WI38 (cell line): ENCODE data around the gene GRAPL.
"Not testable (repeated sequence)": the region's sequence is repeated elsewhere in the genome, so short reads cannot be mapped to it uniquely, and the experiment has no call there.

Experiments
- H3K4me3 ChIP-seq: 2 replicates; pipeline ENCODE4 v1.5.1; 2011; ENCODE audit warnings: low read depth, mild to moderate bottlenecking, control low read depth, low read length

GRAPL gene

DNA sequence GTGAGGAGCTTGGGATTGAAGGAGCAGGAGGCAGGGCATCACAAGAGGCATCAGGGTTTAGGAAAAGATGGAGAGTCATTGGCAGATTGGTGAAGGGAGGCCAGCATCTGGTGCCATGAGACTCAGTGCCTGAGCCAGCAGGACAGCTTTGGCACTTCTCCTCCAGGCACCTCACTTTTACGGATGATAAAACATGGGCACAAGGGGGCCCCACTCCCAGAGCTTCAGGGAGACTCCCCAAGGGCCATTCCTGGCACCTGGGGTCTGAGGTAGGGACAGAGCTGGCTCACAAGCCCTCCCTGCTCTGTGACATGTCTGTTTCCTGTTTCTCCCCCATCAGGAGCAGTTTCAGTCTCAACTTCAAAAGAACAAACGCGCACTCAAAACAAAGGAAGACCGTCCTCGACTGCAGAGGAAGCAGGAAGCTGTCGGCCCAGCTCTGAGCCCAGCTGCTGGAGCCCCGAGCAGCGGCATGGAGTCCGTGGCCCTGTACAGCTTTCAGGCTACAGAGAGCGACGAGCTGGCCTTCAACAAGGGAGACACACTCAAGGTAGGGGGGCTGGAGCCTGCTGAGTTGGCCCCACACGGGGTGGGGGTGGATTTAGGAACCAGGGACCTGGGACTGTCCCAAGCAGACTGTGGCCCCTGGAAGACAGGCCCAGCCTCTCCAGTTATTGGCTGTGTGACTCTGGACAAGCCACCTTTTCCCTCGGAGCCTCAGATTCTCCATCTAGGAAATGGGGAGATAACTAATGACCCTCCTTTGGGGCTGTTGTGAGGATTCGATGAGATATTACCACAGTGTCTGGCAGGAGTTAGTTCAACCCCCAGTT, at the start of gene GRAPL:
Gene GRAPL (plus strand): TSS at position 442 of the 833 bp plus-strand sequence. CDS start 31 bp downstream, at position 473.
- not testable (repeated sequence) for H3K4me3 ChIP-seq

DNA sequence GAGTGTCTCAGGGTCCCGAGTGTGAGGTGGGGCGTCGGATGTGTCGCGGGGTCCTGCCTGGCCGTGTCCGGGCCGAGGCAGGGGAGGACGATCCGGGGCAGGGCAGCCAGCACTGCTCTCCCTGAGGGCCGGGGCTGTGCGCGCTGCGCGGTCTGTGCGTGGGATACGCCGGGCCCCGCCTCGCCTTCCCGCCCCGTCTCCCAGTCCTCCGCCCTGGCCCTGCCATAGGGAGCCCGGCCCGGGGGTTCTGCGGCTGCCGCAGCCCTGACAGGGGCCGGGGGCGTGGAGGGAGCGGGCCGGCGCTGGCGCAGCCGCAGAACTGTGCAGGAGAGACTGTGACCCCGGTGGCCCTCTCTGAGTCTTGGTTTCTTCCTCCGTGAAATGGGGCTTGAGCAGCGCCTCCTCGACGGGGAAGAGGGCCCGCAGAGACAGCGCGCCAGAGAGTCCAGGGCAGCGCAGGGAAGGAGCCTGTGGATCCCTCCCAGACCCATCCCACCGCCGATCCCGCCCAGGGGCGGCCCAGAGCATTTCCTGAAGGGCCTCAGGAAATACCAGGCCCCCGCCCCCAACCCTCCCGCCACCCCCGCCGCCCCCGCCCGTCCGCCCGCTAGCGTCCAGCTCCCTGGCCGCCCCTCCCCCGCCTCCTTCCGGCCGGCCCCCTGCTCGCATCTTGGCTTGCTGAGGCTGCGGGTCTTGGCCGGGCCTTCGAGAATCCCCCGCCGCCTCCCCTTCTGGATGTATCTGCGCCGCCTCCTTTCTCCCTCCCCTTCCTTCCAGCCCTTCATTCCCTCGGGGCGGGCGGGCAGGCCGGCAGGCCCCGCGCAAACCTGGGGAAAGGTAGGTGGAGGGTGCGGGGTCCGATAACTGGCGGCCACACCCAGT, 38.3 kb upstream of the GRAPL start:
- H3K4me3 ChIP-seq: not testable (repeated sequence)

DNA sequence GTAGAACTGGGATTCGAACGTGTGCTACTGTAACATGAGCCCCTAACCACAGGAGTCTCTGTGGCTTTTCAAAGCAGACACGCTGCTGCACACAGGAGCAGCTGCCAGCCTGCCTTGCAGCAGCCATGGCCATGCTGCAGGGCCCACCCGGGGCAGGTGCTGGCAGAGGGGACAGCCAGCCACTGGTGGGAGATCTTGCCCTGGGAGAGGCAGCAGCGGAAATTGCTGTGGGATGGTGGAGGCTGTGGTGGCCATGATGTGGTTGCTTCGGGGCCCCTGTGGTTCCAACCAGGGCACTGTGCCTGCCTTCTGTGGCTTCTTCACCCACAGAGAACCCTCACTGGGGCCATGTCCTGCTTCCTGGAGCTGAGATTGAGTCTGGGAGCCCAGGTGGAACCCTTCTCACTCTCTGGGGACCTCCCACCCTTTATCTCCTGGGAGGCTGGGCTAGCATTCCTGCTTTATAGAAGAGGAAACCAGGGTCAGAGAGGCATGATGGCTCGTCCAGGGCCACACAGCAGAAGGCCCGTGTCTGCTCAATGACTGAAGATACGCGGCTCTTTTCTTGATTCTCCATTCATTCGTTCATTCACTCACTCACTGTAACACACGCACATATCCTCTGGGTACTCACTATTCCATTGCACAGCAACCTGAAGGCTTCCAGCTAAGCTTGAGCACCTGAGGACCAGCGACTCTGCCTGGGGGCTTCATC, 37.2 kb upstream of the GRAPL start:
- not testable (repeated sequence) for H3K4me3 ChIP-seq

DNA sequence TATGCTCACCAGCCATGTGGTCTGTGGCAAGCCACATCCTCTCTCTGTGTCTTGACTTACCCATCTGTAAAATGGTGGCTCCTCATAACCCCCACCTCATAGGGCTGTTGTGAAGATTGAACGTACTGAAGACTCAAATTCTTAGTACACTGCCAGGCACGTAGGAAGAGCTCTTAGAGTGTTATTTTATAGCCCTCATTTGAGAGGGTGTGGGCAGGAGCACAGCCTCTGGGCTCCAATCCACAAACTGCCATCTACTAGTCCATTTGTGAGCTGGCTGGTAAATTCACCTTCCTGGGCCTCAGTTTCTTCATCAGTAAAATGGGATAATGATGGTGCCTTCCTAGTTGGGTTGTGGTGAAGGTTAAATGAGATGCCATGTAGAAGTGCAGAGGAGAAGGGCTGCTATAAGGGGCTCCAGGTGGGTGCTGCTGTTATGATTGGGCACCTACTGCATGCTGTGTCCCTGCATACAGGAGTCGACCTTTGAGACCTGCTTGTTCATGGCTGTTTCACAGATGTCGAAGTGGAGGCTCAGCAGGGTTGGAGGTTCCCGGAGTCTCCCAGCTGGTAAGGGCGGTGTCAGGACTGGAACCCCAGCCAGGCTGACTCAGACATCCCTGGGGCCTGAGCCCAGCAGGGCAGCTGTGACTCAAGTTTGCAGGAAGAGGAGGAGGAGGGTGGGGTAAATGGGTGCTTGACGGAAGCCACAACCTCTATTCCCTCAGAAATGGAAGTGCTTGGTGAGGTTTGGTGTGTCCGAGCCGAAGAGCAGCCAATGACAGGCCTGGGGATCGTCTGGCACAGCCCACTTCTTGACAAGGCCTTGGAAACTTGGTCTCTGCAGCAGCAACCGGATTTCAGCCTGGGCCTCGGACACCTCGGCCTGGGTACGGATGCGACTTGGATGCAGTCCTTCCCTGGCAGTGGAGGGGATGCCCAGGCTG, 34.4 kb upstream of the GRAPL start:
- H3K4me3 ChIP-seq: not testable (repeated sequence)

DNA sequence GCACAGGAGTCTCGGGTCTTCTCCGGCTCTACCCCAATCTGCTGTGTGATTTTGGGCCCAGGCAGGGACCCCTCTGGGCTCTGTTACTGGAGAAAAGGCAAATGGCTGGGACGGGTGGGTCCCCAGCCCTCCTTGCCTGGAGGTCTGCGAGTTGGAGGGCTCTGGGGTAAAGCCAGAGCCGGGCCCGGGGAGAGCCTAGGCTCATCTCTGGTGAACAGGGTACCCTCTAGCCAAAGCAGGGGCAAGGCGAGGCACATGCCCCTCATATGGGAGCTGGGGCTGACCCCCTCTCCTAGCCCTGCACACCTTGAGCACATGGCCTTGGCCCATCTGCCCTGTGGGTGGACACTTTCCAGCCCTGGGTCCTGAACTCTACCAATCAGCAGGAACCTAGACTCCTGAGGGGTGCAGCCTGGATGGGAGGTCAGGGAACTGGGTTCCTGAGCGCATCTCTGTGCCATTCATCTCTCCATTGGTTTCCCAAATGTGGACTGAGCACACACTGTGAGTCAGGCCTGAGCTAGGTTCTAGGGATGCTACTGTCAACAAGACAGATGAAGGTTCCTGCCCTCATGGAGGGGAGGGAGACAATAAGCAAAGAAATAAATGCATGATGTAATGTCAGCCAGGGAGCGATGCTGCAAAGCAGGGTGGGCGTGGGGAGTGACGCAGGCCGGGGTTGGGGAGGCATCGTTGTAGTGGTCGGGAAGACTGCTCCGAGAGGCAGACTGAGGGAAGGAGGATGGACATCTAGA, 33.5 kb upstream of the GRAPL start:
- not testable (repeated sequence) for H3K4me3 ChIP-seq

DNA sequence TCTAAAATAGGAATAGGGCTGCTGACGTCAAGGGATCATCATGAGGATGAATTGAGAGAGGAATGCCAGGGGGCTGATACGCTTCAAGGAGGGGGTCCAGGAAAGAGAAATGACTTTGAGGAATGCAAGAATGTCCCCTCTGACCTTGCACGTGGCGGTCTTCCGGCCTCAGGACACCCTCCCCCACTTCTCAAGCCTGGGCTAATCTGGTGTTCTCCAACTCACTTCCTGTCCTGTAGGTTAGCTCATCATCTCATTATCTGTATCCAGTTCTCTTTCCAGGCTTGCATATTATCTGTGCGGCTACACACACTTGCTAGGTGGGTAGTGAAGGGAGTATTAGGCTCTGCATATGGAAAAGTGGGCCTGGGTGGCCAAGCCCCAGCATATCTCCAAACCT, 18.9 kb upstream of the GRAPL start:
- not testable (repeated sequence) for H3K4me3 ChIP-seq

DNA sequence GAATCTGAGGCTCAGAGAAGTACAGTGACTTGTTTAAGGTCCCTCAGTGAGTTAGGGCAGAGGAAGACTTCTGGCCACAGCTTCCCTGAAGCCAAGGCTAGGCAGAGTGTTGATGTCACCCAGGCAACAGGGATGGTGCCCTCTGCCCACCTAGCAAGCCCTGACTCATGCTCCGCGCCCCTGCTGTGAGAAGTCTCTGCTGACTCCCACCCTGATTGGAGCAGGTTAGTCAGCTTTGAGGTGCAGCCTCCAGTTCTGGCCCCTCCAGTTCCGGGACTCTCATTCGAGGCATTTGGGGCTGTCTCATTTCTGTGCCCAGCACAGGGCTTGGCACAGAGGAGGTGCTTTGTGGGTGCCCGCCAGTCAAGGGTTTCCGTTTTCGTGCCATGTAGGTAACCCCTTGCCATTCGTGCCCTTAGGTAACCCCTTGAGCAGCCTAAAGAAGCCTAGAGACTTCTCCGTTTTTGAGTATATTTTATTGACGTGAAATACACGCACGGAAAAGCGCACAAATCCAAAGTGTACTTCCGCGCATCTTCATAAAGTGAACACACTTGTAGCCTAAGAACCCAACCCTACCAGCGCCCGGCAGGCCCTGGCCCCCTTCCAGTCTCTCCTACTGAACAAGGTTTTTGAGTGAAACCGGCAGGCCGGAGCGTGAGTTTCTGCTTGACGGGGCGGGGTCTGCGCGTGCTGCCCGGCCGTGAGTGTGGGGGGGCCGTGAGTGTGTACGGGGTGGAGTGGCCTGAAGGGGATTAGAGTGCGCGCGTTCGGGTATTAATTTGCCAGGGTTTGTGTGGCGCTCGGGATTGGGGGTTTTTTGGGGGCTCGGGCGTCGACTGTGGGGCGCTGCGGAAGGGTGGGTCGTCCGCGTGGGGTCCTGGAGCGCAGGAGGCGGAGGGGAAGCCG, 16.9 kb upstream of the GRAPL start:
- not testable (repeated sequence) for H3K4me3 ChIP-seq

DNA sequence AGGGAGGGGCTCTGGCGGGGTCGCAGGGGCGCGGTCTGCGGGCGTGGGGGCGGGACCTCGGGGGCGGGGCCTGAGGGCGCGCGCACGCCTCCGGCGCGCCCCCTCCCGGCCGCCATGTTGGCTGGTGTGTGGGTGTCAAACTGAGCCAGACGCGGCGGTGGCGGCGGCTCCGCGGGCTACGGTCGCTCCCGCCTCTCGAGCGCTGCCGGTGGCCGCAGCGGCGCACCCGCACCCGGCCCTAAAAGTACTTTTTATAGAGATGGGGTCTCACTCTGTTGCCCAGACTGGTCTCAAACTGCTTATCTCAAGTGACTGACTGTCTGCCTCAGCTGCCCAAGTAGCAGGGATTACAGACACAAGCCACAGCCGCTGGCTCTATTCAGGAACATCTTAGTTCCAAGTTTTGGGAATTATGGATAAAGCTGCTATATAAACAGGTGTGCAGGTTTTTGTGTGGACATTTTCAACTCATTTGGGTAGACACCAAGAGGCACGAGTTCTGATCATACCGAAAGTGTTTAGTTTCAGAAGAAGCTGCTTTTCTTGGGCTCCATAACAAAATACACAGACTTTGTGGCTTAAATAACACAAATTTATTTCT, 16.2 kb upstream of the GRAPL start:
- peak overlapping the region; percentile 48 for H3K4me3 ChIP-seq

DNA sequence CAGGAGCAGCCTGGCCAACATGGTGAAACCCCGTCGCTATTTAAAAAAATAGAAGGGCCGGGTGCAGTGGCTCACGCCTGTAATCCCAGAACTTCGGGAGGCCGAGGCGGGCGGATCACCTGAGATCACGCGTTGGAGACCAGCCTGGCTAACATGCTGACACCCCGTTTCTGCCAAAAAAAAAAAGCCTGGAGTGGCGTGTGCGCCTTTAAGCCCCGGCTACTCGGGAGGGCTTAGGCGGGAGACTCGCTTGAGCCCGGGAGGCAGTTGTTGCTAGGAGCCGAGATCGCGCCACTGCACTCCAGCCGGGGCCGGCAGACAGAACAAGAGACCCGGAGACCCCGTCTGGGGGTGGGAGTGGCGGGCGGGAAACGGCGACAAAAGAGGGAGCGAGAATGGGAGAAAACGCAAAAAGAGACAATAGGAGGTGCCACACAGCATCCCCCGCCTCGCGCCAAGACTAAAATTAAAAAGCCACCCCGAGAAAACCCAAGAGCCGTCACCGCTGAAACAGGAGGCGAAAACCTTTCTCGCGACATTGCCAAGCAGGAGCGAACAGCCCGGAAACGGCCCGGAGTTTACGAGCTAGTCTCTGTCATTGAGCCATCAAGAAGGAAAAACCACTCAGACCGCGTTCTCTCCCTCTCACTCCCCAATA, 15.5 kb upstream of the GRAPL start:
- H3K4me3 ChIP-seq: not testable (repeated sequence)

DNA sequence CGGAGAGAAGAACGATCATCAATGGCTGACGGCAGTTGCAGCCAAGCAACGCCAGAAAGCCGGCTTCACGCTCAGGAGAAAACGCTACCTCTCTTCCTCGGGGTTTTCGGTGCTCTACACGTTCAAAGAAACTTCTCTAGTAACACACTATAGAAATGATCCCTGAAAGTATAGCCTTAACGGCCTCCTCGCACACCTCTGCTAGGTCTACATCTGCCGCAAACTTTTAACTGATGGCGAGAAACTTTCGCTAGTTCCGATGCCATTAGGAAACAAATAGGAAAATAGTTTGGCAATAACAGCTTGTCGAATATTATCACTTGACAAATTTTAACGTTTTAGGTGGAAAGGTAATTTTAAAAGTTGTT, 14.9 kb upstream of the GRAPL start:
- H3K4me3 ChIP-seq: not testable (repeated sequence)

DNA sequence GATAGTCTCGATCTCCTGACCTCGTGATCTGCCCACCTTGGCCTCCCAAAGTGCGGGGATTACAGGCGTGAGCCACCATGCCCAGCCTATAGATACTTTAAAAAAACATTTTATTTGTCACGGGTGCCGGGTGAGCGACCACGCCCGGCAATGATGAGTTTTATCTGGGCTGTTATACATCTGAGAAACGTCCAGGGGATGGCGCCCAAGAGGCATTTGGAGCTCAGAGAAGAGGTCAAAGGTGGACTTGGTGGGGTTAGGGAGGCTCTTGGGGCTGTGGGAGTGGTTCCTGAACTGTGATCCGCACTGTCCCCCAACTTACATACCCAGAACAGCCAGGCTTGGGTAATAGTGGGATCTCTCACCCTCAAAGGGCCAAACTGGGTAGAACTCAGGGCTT, 8.7 kb upstream of the GRAPL start:
- not testable (repeated sequence) for H3K4me3 ChIP-seq

DNA sequence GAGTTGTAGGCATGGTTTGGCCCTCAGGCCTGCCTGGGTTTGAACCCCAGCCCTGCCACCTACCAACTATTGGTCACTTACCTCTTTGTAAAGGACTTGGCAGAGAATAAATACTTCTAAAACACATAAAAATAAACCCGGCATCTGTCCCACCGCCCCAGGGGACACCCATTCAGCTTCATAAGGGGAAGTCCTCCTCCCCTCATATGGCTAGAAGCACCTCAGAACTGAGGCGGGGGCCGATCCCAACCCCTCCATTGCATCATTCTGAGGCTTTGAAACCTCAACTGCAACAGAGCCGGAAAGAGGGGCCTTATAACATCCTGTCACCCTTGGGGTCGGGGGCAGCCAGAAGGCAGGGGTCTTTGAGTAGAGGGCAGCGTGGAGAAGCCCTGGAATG, 2.1 kb upstream of the GRAPL start:
- H3K4me3 ChIP-seq: not testable (repeated sequence)

DNA sequence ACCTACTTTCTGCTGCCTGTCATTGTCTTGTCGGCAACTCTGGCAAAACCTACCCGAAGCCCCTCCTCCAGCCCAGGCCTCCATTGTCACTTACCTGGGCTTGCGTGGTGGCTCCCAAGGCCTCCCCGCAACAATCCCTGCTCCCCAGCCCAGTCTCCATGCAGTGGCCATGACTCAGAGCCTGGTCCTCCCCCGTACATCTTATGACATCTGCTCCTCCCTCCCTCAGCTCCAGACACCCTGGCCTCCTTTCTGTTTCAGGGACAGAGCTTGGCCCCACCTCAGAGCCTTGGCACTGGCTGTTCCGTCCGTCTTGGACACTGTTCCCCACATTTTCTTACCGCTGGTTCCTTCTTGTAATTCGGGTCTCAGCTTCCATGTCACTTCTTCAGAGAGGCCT, 2.1 kb downstream of the GRAPL start:
- H3K4me3 ChIP-seq: not testable (repeated sequence)

DNA sequence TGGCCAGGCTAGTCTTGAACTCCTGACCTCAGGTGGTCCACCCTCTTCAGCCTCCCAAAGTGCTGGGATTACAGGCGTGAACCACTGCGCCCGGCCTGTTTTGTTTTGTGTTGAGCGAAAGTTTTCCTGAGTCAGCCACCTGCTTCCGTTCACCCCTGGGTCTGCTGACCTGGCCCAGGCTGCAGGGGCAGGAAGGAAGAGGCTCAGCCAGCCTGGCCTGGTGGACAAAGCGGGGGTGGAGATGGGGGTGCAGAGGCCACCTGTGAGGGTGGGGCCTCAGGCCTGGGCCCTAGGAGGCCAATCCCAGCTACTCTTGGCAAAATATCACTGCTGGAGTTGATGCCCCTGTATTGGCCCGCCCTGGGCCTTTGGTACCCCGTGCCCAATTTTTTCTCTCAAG, 3.7 kb downstream of the GRAPL start:
- not testable (repeated sequence) for H3K4me3 ChIP-seq

DNA sequence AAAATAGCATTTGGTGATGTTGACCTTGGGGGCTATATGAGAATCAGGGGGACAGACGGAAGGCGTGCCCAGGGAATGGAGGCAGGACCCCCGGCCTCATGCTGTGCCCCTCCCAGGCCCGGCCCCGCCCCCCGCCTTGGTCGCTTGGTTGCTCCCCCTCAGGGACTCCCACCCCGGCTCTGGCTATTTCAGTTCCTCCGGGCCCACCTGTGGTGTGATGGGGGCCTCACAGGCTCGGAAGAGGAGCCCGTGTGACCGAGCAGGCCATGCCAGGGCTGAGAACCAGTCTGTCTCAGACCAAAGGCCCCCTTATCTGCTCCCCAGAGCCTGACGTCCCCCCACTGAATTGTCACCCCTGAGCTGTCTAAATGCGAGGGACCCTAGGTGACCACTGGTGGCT, 4.4 kb downstream of the GRAPL start:
- not testable (repeated sequence) for H3K4me3 ChIP-seq

DNA sequence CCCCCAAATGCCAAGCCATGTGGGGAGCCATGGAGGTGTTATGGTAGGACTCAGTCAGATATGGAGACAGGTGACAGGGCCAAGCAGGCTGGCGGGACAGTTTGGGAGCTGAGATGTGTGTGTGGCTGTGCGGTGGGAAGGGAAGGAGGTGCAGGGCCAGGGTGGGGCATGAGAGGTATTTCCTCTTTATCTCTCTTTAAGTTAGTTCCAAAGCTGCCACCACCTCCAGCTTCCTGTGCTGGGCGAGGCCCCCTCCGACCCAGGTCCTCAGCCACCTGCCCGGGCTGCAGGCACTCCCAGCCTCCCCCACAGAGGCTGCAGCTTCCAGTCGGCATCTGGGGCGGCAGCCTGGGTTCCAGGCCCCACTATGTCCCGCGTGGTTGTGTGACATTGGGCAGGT, 6.4 kb downstream of the GRAPL start:
- not testable (repeated sequence) for H3K4me3 ChIP-seq

DNA sequence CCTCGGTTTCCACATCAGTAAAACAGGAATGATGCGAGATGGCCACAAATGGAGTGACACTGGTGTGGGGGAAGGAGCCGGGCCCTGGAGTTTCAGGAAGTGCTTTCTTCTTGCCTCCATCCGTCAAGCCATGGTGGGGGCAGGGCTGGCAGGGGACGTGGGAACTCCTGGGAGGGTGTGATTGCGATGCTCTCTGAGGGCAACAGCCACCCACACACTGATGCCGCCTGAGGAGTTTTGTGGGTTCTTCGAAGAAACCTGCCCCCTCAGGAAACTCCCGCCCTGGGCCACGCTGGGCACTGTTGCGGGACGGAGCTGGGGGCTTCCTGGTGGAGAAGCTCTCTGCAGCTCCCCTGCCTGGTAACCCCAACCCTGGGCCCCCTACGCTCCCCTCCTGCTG, 8.0 kb downstream of the GRAPL start:
- H3K4me3 ChIP-seq: not testable (repeated sequence)
